HCT116 (cell line): ENCODE data around the gene FBXO24.

ENCODE experiments used
- CTCF ChIP-seq, 3 experiments: fragments of 200-600 bp in 1 of 3; sonication (generic) in 1 of 3; IDR thresholded peaks in 2 of 3; conservative IDR thresholded peaks in 1 of 3; 2 replicates each; pipeline ENCODE4 v1.5.1; 2012 to 2017; ENCODE audit warnings: low read depth in 2 of 3, low read length in 2 of 3, antibody characterized with exemption in 1 of 3, borderline replicate concordance in 1 of 3, control low read depth in 1 of 3, mild to moderate bottlenecking in 1 of 3, mixed read lengths in 1 of 3, mixed run types in 1 of 3, moderate library complexity in 1 of 3; ENCODE audit not compliant: insufficient read depth in 1 of 3
- EGR1 ChIP-seq: IDR thresholded peaks from 2 replicates; pipeline ENCODE4 v1.6.1; 2012; ENCODE audit warnings: low read depth
- EZH2 ChIP-seq: fragments of 200-600 bp; sonication (generic); IDR thresholded peaks from 2 replicates; pipeline ENCODE4 v1.6.1; 2017; ENCODE audit warnings: antibody characterized with exemption, mixed run types
- POLR2A ChIP-seq: IDR thresholded peaks from 2 replicates; pipeline ENCODE4 v1.7.0; 2011; ENCODE audit warnings: borderline replicate concordance; ENCODE audit not compliant: insufficient read depth, insufficient read length; ENCODE audit errors: extremely low read depth

DNA sequence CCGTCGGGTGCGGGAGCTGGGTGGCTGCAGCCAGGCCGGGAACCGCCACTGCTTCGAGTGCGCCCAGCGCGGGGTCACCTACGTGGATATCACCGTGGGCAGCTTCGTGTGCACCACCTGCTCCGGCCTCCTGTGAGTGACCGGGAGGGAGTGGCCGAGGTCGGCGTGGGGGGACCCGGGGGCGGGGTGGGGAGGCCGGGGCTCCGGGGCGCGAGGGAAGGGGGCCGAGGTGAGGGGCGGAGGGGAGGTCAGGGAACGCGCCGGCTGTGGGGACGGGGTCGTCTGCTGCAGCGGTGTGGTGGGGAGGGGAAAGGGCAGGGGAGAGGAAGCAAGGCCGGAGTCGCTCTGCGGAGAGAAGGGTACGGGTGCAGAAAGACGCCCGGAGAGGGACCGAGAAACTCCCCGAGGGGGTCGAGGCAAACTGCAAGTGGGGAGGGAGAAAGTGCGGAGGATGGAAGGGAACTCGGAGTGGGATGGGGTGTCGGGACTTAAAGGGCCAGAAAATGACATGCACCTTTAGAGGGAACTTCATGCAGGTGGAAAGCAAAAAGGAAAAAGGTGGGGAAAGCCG, 46.6 kb upstream of the FBXO24 start:
- TF ChIP-seq POLR2A (no peak), EGR1 (no peak), EZH2 (no peak), CTCF (IDR thresholded peaks at IDR 0.05 in 2 of 3, conservative IDR thresholded peaks at IDR 0.05 in 1 of 3; ENCODE audit: borderline replicate concordance in 1 of 3, insufficient read depth in 1 of 3, low read depth in 2 of 3, low read length in 2 of 3) (no peak)
